GM15510 (cell line): Measurements from ENCODE around the gene FBXO41.
A peak's percentile ranks its signal among the peaks of the same experiment; 100 is the strongest.

Experiments used
- POLR2A ChIP-seq: IDR thresholded peaks from 3 replicates; pipeline ENCODE4 v1.6.1; 2011; ENCODE audit warnings: borderline replicate concordance; ENCODE audit not compliant: insufficient read length; ENCODE audit errors: extremely low read depth

FBXO41 gene

GRCh38 chr2:73259704-73260337 lies 24.5 kb downstream of the FBXO41 start:
- no peak for TF ChIP-seq POLR2A

- no peak for TF ChIP-seq POLR2A
These were observed 25.0 kb downstream of the FBXO41 start for GRCh38 chr2:73259276-73259675.

GRCh38 chr2:73258913-73259215 lies 25.4 kb downstream of the FBXO41 start:
- TF ChIP-seq POLR2A = no peak

- no peak for TF ChIP-seq POLR2A
These were observed 25.9 kb downstream of the FBXO41 start for GRCh38 chr2:73258186-73258912.

GRCh38 chr2:73257425-73258125 lies 26.7 kb downstream of the FBXO41 start:
- TF ChIP-seq POLR2A = no peak

GRCh38 chr2:73257021-73257420 lies 27.3 kb downstream of the FBXO41 start:
- TF ChIP-seq POLR2A = no peak

- no peak for TF ChIP-seq POLR2A
These were observed 27.7 kb downstream of the FBXO41 start for GRCh38 chr2:73256618-73256922.

GRCh38 chr2:73255907-73256617 lies 28.2 kb downstream of the FBXO41 start:
- no peak for TF ChIP-seq POLR2A

GRCh38 chr2:73255007-73255644 lies 29.2 kb downstream of the FBXO41 start:
- peak; percentile 8 for TF ChIP-seq POLR2A

- no peak for TF ChIP-seq POLR2A
These were observed 29.8 kb downstream of the FBXO41 start for GRCh38 chr2:73254343-73255006.

- no peak for TF ChIP-seq POLR2A
These were observed 30.4 kb downstream of the FBXO41 start for GRCh38 chr2:73253901-73254300.

- no peak for TF ChIP-seq POLR2A
These were observed 30.9 kb downstream of the FBXO41 start for GRCh38 chr2:73253400-73253799.

GRCh38 chr2:73252238-73253027 lies 31.8 kb downstream of the FBXO41 start:
- TF ChIP-seq POLR2A = no peak

GRCh38 chr2:73250872-73251846 lies 33.1 kb downstream of the FBXO41 start:
- no peak for TF ChIP-seq POLR2A
